Posterior cingulate gyrus (tissue), 11 donors: ENCODE measurements around the gene HPGDS.
"Not testable (repeated sequence)": the region's sequence is repeated elsewhere in the genome, so short reads cannot be mapped to it uniquely, and the experiment has no call there.

Experiments used
- DNase-seq, 10 donors: peaks; one replicate each; pipeline versions ENCODE4 v3.0.0 to v3.0.0-alpha.2; 2020 to 2021; ENCODE audit warnings: mixed read lengths in 3 of 10
- intact Hi-C: fragments of 100-400 bp; cut with DNase I; formaldehyde crosslinking; loops from one replicate; pipeline ENCODE4 v1.15.1; 2023

HPGDS gene

GRCh38 chr4:94342694-94343093, at the start of gene HPGDS:
Gene HPGDS (minus strand): TSS chr4:94342836. CDS start chr4:94334629, 8,207 bp downstream.
- no peak for DNase-seq
- intact Hi-C loops, result no loop called here

- intact Hi-C loops, result no loop called here
- DNase-seq, result peak in 1 of 10 donors; percentile 5
Observed at GRCh38 chr4:94390804-94391410, 48.3 kb upstream of the HPGDS start.

GRCh38 chr4:94389595-94390267, 47.1 kb upstream of the HPGDS start:
- no peak for DNase-seq
- intact Hi-C loops, result no loop called here

- intact Hi-C loops, DNase-seq: not testable (repeated sequence)
Observed at GRCh38 chr4:94387965-94388364, 45.3 kb upstream of the HPGDS start.

DNA sequence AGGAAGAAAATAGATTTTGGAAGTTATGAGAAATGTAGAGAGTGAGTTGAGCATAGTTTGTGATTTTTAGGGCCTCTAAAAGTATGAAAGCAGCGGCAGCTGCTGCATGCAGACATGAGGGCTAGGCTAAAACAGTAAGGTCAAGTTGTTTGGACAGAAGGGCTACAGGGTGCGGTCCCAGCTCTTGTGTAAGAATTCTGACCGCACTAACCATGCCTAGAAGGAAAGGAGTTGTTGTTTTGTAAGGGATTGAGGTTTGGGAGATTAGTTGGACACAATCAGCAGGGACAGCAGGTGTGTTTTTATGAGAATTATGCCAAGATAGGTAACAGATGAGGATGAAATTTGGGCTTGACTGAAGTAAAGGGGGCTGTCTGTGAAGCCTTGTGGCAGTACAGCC, 42.8 kb upstream of the HPGDS start:
- intact Hi-C loops, result not testable (repeated sequence)

DNA sequence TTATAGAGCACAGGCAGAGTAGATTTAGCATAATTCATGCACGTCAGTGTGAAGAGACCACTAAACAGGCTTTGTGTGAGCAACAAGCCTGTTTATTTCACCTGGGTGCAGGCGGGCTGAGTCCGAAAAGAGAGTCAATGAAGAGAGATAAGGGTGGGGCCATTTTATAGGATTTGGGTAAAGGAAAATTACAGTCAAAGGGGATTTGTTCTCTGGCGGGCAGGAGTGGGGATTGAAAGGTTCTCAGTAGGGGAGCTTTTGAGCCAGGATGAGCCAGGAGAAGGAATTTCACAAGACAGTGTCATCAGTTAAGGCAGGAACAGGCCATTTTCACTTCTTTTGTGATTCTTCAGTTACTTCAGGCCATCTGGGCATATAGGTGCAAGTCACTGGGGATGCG, 40.3 kb upstream of the HPGDS start:
- DNase-seq, intact Hi-C loops: not testable (repeated sequence)

More for the DNA sequence above, 42.8 kb upstream of the HPGDS start:
- not testable (repeated sequence) for DNase-seq

- DNase-seq, result no peak
- intact Hi-C loops, result no loop called here
Observed at GRCh38 chr4:94378047-94378446, 35.4 kb upstream of the HPGDS start.

DNA sequence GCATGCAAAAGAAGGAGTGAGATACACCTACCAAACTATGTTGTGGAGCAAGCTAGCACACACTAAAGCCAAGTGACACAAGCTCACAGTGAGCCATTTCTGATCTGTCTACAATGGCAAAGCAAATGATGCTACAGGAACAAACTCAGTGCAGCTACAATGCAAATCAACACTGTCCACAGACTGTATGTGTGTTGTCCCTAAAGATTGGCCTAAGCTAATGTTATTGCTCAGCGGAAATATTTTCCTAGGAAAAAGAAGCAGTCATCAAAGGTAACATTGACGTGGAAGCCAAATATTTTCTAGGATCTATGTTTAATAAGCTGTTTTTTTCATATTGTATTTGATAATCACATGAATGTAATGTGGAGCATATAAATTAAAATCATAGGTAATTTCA, 34.7 kb upstream of the HPGDS start:
- DNase-seq, result no peak
- intact Hi-C loops, result no loop called here

DNA sequence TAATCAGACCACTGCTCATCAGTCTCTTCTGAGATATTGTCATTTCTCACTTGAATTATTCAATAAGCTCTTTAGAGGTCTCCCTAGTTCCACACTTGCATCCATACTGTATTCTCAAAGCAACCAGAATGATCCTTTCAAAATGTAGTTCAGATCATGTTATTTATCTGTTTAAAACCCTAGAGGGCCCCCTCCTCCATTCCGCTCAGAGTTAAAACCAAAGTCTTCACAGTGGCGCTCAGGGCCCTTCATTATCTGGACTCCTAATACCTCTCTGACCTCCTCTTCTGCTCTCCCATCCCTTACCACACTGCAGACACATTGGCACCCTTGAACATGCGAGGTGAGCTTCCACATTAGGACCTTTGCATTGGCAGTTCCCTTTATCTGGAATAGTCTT, 32.7 kb upstream of the HPGDS start:
- intact Hi-C loops, result no loop called here
- no peak for DNase-seq

- DNase-seq, result no peak
- intact Hi-C loops, result no loop called here
Observed at GRCh38 chr4:94373752-94374151, 31.1 kb upstream of the HPGDS start.

DNA sequence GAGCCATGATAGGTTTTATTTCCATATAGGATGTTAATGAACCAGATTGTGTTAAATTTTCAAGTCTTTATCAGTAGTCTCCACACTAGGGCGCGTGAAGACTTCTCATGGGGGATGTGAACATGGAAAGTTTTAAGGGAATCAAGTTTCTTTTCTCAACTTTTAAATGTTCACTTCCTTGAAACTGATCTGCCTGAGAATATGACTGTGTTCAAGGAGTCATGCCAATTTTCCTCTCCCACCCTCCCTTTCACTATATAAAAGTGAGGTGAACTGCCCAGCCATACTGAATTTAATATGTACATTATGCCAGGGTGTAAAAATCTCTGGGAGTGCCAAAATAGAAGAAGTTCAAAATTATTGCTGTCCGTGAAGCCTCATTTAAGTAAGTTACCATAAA, 30.4 kb upstream of the HPGDS start:
- intact Hi-C loops, result no loop called here
- no peak for DNase-seq

DNA sequence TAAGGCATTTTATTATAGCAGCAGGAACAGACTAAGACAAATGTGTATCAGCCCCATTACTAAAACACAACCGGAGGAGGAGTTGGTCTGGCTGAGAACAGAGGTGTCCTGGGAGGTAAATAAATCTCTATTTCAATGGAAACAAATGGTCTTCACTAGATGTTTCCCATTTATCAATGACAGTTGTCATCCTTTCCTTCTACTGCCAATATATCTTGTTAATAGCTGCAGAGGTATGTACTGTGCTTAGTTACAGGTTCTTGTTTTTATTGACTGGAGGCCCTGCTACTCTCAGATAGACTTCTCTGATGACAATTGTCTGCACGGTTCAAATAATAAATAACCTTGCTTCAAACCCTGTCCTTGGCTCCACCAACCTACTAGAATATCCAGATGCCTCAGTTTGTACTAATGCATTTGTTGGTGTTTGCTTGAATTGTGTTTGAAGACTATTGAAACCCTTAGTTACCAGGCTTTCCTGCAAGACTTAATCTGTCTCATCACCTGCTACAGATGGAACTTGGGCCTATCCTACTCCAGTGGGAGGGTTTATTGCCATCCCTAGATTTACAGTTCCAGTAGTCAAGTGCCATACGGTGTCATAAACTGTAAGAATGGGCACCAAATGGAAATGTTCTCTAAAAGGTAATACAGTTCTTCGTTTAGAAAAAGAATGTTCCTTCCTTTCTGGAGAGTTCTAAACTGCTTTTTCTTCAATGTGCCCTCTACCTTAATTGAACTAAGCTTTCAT, 29.8 kb upstream of the HPGDS start:
- intact Hi-C loops, result no loop called here
- no peak for DNase-seq

- intact Hi-C loops, result no loop called here
- DNase-seq, result no peak
Observed at GRCh38 chr4:94371290-94371689, 28.7 kb upstream of the HPGDS start.

DNA sequence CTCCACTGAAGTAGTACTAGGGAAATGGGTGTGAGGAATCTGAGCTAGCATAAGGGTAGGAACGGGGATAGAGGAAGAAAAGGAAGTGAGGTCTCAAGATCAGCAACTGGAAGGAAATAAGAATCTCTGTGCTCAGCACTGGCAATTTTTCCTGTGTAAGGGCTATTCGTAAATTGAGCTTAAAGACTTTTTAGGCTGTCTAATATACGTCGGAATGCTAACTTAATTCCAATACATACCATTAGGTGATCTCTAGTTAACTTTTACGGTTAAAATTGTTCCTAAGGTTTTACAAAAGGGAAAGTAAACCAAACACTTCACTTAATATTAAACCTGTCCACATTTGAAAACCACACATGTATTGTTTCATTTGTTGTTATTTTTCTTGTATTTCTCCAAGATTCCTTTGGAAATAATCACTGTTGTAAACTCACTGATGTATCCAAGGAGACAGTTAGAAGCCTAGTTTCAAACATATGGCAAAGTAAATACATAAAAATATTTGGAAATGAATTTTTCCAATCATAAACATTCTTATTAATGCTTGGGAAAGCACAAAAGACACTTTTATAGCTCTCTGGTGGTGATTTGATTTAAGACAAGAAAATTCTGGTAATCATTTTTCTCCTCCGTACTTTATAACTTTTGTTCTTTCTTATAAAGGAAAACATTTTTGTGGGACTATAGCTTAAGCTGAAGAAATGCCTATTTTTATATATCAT, 28.1 kb upstream of the HPGDS start:
- DNase-seq, result no peak
- intact Hi-C loops, result no loop called here

- no peak for DNase-seq
- intact Hi-C loops, result no loop called here
Observed at GRCh38 chr4:94369046-94369445, 26.4 kb upstream of the HPGDS start.

GRCh38 chr4:94368459-94368858, 25.8 kb upstream of the HPGDS start:
- intact Hi-C loops, result no loop called here
- DNase-seq, result no peak

- no peak for DNase-seq
- intact Hi-C loops, result no loop called here
Observed at GRCh38 chr4:94365304-94365703, 22.7 kb upstream of the HPGDS start.

GRCh38 chr4:94364527-94364926, 21.9 kb upstream of the HPGDS start:
- intact Hi-C loops, result no loop called here
- DNase-seq, result no peak

DNA sequence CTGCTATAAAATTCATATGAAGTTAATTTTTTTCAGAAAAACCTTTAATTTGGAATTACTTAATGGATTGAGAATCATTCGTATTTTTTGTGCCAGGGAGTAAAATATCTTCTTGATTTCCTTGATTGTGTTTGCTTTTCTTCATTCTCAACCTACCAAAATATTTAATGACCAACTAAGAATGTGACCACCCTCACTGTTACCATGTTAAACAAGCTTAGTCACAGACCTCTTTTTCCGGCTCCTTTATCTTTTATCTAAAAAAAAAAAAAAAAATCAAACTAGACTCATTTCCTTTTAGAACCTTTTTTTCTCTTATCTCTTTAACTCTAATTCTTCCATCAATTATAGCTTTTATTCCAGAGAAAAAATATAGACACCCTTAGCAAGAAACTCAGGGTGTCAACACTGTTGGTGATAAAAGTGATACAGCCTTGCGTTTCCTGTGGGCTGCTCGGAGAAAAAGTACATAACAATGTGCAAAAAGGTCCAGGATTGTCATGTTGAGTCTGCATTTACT, 20.6 kb upstream of the HPGDS start:
- DNase-seq, result no peak
- intact Hi-C loops, result no loop called here

DNA sequence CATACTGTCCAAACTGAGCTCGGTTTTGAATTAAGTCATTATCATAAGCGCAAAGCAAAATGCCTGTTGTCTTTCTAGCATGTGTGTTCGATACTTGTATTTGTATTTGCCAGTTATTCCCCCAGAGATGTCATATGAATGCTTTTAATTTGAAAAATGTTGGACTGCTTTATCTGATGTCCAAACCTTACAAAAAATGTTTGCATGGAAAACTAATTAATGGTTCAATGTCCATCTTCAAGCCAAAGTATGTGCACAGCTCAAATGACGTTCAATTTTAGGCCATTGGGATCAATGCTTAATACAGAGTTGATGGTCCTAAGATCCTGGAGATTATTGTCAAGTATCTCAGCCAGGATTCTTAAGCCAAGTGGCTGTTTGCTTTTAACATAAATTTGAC, 17.2 kb upstream of the HPGDS start:
- intact Hi-C loops, result no loop called here
- DNase-seq, result no peak

DNA sequence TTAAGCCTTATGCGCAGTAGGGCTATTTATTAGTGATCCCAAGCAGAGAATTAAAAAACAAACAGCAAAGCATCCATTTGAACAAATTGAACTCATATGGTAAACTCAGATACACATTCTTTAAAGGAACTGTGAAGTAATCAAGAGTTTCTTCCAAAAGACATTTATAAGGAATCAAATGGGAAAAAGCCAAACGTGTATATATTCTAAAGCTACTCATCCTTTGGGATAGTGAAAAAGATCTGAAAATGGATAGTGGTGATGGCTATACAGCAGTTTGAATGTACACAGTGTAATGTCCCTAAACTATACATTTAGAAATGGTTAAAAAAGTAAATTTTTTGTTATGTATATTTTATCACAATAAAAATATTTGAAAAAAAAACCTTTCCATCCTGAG, 16.6 kb upstream of the HPGDS start:
- DNase-seq, result no peak
- intact Hi-C loops, result no loop called here
